ENCODE measurements around the gene FAAP20. TPM values are rescaled to one million over a fixed set of nuclear protein-coding genes. Genes with fewer than 3 reads are reported as not detected.

The FAAP20 gene
- total and polyA plus RNA-seq, 2 donors (not counting 3 experiments of a cell fraction or from before 2014, with no cell fraction given), result 31.5 to 62.6 TPM

GRCh38 chr1:2169200-2169836 is 25.3 kb downstream of the FAAP20 start:
- POLR2A ChIA-PET, result no interaction called here
- dilution Hi-C loops (cut with MboI; ENCODE audit: extremely low pct_ligation_motif_present, low sequenced_read_pairs), result no loop called here

More at GRCh38 chr1:2169200-2169836, 25.3 kb downstream of the FAAP20 start:
- Histone ChIP-seq H3K9me1 (replicated peaks; ENCODE audit: control insufficient read depth, extremely low read depth, insufficient read depth, low read length) (no peaks in the 10 kb centered on the region), H3K27ac (ENCODE audit: insufficient read depth, low read depth, low read length) (no peak overlapping the region), H3K4me1 (ENCODE audit: control insufficient read depth, extremely low read depth, insufficient read depth, low read length) (no peaks in the 10 kb centered on the region), H3K4me2 (ENCODE audit: insufficient read depth, low read length) (no peak overlapping the region), H3K9ac (replicated peaks; ENCODE audit: extremely low read depth, insufficient read depth, low read length) (no peak overlapping the region), H3K79me2 (ENCODE audit: control insufficient read depth, insufficient read depth, low read length) (no peaks in the 10 kb centered on the region), H3K9me3 (replicated peaks; ENCODE audit: control insufficient read depth, insufficient read depth, low read length) (no peaks in the 10 kb centered on the region), H3K36me3 (ENCODE audit: control insufficient read depth in 2 of 2, extremely low read depth in 1 of 2, insufficient read depth in 2 of 2, low read length in 2 of 2) (no peaks in the 10 kb centered on the region), H3K27me3 (ENCODE audit: control insufficient read depth in 2 of 2, insufficient read depth in 2 of 2, low read length in 2 of 2) (no peaks in the 10 kb centered on the region), H4K20me1 (replicated peaks; ENCODE audit: control insufficient read depth, extremely low read depth, insufficient read depth, low read length) (no peaks in the 10 kb centered on the region), H3K4me3 (replicated peaks in 1 of 3; ENCODE audit: insufficient read depth in 1 of 3, low read depth in 1 of 3, low read length in 3 of 3) (no peak overlapping the region), H2AFZ (ENCODE audit: low read depth, low read length) (no peak overlapping the region)
- TF ChIP-seq FOS (IDR thresholded peaks at IDR 0.05; ENCODE audit: borderline replicate concordance, insufficient read depth, low read length), result no peak
- TF ChIP-seq GATA2 (IDR thresholded peaks at IDR 0.05; ENCODE audit: insufficient read depth, insufficient read length, low read depth, low read length), result no peak
- no peak for TF ChIP-seq CTCF (IDR thresholded peaks at IDR 0.05; ENCODE audit: extremely low read depth in 1 of 2, insufficient read depth in 1 of 2, low read depth in 1 of 2, low read length in 2 of 2)
- TF ChIP-seq MYC (IDR thresholded peaks at IDR 0.05; ENCODE audit: low read depth, low read length), result no peak
- TF ChIP-seq POLR2AphosphoS5 (IDR thresholded peaks at IDR 0.05; ENCODE audit: insufficient read depth, low read depth, low read length), result no peak
- no peak for TF ChIP-seq EZH2 (IDR thresholded peaks at IDR 0.05; ENCODE audit: borderline replicate concordance, low read depth, low read length, severe bottlenecking)
- no peak for TF ChIP-seq MAX (IDR thresholded peaks at IDR 0.05; ENCODE audit: insufficient read depth, insufficient read length)
- no peak for TF ChIP-seq POLR2A (IDR thresholded peaks at IDR 0.05; ENCODE audit: low read depth, low read length)
- TF ChIP-seq JUN (IDR thresholded peaks at IDR 0.05; ENCODE audit: borderline replicate concordance, insufficient read depth, insufficient read length, low read depth), result no peak
- BruUV-seq (replicated peaks), result no TSS peak
- DNase-seq (ENCODE audit: low read depth, low spot score), result no peak
- CTCF ChIA-PET, result no interaction called here
- intact Hi-C loops (cut with micrococcal nuclease), result no loop called here
- no peak for FAIRE-seq
